ENCODE measurements around the gene AHCYL2.

Gene AHCYL2

DNA sequence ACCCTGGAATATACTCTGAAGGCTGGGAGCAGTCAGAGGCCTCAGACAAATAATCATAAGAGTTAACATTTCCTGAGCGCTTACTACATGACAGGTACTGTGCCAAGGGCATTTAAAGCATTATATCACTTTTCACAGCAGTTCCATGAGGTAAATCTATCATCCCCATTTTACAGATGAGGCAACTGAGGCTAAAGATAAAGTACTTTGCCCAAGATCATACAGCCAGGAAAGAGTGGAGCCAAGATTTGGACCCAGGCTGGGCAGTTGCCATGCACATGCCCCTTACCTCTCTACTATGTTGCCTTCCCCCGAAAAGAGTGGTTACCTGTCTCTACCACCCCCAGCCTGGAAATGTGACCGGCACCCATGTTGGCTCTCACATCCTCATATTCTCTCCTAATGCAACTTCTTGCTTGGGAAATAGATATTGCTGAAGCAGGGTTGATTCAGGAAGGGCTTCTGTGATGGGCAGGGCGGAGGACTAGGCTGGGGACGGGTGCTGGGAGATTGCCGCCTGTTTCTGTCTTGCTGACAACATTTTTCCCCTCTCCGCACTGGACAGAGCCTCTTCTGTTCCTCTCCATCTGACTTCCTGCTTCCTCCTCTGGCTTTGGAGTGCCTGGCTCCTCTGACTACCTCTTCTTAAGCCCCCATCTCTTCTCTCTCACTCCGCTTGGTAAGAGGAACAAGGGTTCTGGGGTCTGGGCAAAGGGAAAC, 22.6 kb upstream of the AHCYL2 start:
- H3F3A ChIP-seq (ENCODE audit: low read depth): no peaks in the 10 kb centered on the region
- no peak overlapping the region for H3K4me3 ChIP-seq (ENCODE audit: low read length, poor library complexity, severe bottlenecking)
- H3K36me3 ChIP-seq (ENCODE audit: insufficient read depth, low read length): peaks cover 15% of the 10 kb centered on the region; the same call in 1 of the 2 replicates
- no peaks in the 10 kb centered on the region for H3K79me2 ChIP-seq (ENCODE audit: insufficient read depth, low read length)
- no peaks in the 10 kb centered on the region for H3K9me3 ChIP-seq (ENCODE audit: insufficient read depth, low read depth, low read length)
- no peaks in the 10 kb centered on the region for H3K4me1 ChIP-seq (ENCODE audit: insufficient read depth, low read length, poor library complexity, severe bottlenecking)
- H3K9ac ChIP-seq (ENCODE audit: low read depth, low read length, poor library complexity, severe bottlenecking): no peak overlapping the region
- no peak overlapping the region for H2AFZ ChIP-seq (ENCODE audit: low read length)
- H4K20me1 ChIP-seq (ENCODE audit: insufficient read depth, low read length, poor library complexity, severe bottlenecking): no peaks in the 10 kb centered on the region
- no peak overlapping the region for H3K4me2 ChIP-seq (ENCODE audit: low read depth, low read length, poor library complexity, severe bottlenecking)
- TF ChIP-seq, protein P1, sequence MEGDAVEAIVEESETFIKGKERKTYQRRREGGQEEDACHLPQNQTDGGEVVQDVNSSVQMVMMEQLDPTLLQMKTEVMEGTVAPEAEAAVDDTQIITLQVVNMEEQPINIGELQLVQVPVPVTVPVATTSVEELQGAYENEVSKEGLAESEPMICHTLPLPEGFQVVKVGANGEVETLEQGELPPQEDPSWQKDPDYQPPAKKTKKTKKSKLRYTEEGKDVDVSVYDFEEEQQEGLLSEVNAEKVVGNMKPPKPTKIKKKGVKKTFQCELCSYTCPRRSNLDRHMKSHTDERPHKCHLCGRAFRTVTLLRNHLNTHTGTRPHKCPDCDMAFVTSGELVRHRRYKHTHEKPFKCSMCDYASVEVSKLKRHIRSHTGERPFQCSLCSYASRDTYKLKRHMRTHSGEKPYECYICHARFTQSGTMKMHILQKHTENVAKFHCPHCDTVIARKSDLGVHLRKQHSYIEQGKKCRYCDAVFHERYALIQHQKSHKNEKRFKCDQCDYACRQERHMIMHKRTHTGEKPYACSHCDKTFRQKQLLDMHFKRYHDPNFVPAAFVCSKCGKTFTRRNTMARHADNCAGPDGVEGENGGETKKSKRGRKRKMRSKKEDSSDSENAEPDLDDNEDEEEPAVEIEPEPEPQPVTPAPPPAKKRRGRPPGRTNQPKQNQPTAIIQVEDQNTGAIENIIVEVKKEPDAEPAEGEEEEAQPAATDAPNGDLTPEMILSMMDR (conservative IDR thresholded peaks at IDR 0.05; ENCODE audit: low read length): no peak
- TF ChIP-seq EZH2phosphoT487 (IDR thresholded peaks at IDR 0.05; ENCODE audit: borderline replicate concordance): no peak
- H3K9me2 ChIP-seq (replicated peaks; ENCODE audit: low read depth, low read length): no peaks in the 10 kb centered on the region
- H3K27me3 ChIP-seq (ENCODE audit: insufficient read depth, low read length, poor library complexity, severe bottlenecking): no peaks in the 10 kb centered on the region

DNA sequence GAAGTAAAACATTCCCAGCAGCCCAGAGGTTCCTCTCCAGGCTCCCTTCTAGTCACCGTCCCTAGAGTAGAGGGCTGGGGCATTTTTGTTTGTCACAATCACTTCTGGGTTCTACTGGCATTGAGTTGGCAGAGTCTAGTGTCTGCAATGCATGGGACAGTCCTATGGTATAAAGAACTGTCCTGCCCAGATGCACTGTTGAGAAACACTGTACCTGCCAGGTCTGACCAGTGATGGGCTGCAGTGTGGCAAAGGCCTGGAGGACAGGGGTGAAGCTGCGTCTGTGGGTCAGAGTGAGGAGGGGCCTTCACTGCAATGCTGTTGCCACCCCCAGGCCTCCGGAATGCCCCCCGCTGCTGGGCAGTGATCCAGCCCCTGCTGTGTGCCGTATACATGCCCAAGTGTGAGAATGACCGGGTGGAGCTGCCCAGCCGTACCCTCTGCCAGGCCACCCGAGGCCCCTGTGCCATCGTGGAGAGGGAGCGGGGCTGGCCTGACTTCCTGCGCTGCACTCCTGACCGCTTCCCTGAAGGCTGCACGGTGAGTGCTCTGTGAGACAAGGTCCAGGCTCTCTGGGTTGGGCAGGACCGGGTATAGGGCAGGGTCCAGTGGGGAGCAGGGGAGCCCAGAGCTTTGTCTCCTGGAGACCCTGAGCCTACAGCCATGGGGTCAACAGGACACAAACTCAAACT, 21.6 kb upstream of the AHCYL2 start:
- H3K9ac ChIP-seq (ENCODE audit: low read depth, low read length, poor library complexity, severe bottlenecking): no peak overlapping the region
- TF ChIP-seq EZH2phosphoT487 (IDR thresholded peaks at IDR 0.05; ENCODE audit: borderline replicate concordance): no peak
- TF ChIP-seq, protein P1 (conservative IDR thresholded peaks at IDR 0.05; ENCODE audit: low read length): no peak

DNA sequence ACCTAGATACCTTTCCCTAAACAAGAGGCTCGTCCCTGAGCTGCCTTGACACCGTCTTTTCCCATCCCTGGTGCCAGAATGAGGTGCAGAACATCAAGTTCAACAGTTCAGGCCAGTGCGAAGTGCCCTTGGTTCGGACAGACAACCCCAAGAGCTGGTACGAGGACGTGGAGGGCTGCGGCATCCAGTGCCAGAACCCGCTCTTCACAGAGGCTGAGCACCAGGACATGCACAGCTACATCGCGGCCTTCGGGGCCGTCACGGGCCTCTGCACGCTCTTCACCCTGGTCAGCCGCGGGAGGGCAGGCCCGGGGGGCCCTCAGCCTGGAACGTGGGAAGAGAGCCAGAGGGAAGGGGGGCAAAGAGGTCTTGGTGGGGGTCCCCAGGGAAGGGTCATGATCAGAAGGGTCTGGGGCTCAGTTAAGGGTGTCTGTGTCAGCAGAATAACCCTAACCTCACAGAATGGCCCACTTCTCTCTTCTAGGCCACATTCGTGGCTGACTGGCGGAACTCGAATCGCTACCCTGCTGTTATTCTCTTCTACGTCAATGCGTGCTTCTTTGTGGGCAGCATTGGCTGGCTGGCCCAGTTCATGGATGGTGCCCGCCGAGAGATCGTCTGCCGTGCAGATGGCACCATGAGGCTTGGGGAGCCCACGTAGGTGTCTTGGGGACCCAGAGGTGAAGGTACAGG, 19.6 kb upstream of the AHCYL2 start:
- H3K36me3 ChIP-seq (ENCODE audit: insufficient read depth, low read length): peaks cover 18% of the 10 kb centered on the region; the same call in 1 of the 2 replicates
- TF ChIP-seq EZH2phosphoT487 (IDR thresholded peaks at IDR 0.05; ENCODE audit: borderline replicate concordance): no peak
- TF ChIP-seq, protein P1 (conservative IDR thresholded peaks at IDR 0.05; ENCODE audit: low read length): no peak
- no peaks in the 10 kb centered on the region for H3K27me3 ChIP-seq (ENCODE audit: insufficient read depth, low read length, poor library complexity, severe bottlenecking)
- H4K20me1 ChIP-seq (ENCODE audit: insufficient read depth, low read length, poor library complexity, severe bottlenecking): no peaks in the 10 kb centered on the region
- H3K4me3 ChIP-seq (ENCODE audit: low read length, poor library complexity, severe bottlenecking): no peak overlapping the region
- no peak overlapping the region for H3K4me2 ChIP-seq (ENCODE audit: low read depth, low read length, poor library complexity, severe bottlenecking)
- H3K4me1 ChIP-seq (ENCODE audit: insufficient read depth, low read length, poor library complexity, severe bottlenecking): no peaks in the 10 kb centered on the region
- H3K79me2 ChIP-seq (ENCODE audit: insufficient read depth, low read length): no peaks in the 10 kb centered on the region
- H3K9me3 ChIP-seq (ENCODE audit: insufficient read depth, low read depth, low read length): no peaks in the 10 kb centered on the region
- no peaks in the 10 kb centered on the region for H3K9me2 ChIP-seq (replicated peaks; ENCODE audit: low read depth, low read length)
- no peak overlapping the region for H2AFZ ChIP-seq (ENCODE audit: low read length)
- H3K9ac ChIP-seq (ENCODE audit: low read depth, low read length, poor library complexity, severe bottlenecking): no peak overlapping the region
- no peaks in the 10 kb centered on the region for H3F3A ChIP-seq (ENCODE audit: low read depth)

More for the DNA sequence above, 21.6 kb upstream of the AHCYL2 start:
- Histone ChIP-seq H3K4me1 (ENCODE audit: insufficient read depth, low read length, poor library complexity, severe bottlenecking) (no peaks in the 10 kb centered on the region), H3F3A (ENCODE audit: low read depth) (no peaks in the 10 kb centered on the region), H3K27me3 (ENCODE audit: insufficient read depth, low read length, poor library complexity, severe bottlenecking) (no peaks in the 10 kb centered on the region), H3K9me3 (ENCODE audit: insufficient read depth, low read depth, low read length) (no peaks in the 10 kb centered on the region), H3K36me3 (ENCODE audit: insufficient read depth, low read length) (peaks cover 18% of the 10 kb centered on the region; the same call in 1 of the 2 replicates), H2AFZ (ENCODE audit: low read length) (no peak overlapping the region), H3K9me2 (replicated peaks; ENCODE audit: low read depth, low read length) (no peaks in the 10 kb centered on the region), H4K20me1 (ENCODE audit: insufficient read depth, low read length, poor library complexity, severe bottlenecking) (no peaks in the 10 kb centered on the region), H3K79me2 (ENCODE audit: insufficient read depth, low read length) (no peaks in the 10 kb centered on the region), H3K4me3 (ENCODE audit: low read length, poor library complexity, severe bottlenecking) (no peak overlapping the region), H3K4me2 (ENCODE audit: low read depth, low read length, poor library complexity, severe bottlenecking) (no peak overlapping the region)

All from Loucy (cell line).